Measurements from ENCODE around the gene FEM1A. TPM values are rescaled to one million over a fixed set of nuclear protein-coding genes. Genes with fewer than 3 reads are reported as not detected.
"Not testable (repeated sequence)": the region's sequence is repeated elsewhere in the genome, so short reads cannot be mapped to it uniquely, and the experiment has no call there.

Gene FEM1A
- total RNA-seq, 1 donor from 2014 or later = 16.2 TPM

DNA sequence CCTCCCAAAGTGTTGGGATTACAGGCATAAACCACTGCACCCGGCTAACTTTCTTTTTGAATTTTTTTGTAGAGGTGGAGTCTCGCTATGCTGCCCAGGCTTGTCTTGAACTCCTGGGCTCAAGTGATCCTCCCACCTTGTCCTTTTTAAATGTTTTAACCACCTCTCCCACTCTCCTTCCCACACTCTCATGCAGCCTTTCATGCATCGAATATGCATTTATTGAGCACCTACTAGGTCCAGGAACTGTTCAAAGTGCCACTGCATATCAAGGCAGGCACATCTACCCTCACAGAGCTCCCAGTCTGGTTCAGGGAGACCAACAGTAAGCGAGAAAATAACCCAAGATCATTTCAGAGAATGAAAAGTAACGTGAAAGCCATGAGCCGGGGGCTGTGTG is 38.8 kb downstream of the FEM1A start:
- Histone ChIP-seq H3K4me1 (peaks cover 21% of the 10 kb centered on the region), H3K4me3 (peak overlapping the region; percentile 84 to 89), H3K9me3 (no peaks in the 10 kb centered on the region), H3K36me3 (no peaks in the 10 kb centered on the region), H3K27ac (peak overlapping the region; percentile 96), H3K27me3 (no peaks in the 10 kb centered on the region)
- DNase-seq (ENCODE audit: extremely low spot score in 2 of 2) = no peak
- intact Hi-C loops (cut with DNase I) = no loop called here
- TF ChIP-seq POLR2AphosphoS5 (IDR thresholded peaks at IDR 0.05; ENCODE audit: insufficient read depth in 1 of 2, low read depth in 1 of 2) = no peak
- TF ChIP-seq, protein P1, sequence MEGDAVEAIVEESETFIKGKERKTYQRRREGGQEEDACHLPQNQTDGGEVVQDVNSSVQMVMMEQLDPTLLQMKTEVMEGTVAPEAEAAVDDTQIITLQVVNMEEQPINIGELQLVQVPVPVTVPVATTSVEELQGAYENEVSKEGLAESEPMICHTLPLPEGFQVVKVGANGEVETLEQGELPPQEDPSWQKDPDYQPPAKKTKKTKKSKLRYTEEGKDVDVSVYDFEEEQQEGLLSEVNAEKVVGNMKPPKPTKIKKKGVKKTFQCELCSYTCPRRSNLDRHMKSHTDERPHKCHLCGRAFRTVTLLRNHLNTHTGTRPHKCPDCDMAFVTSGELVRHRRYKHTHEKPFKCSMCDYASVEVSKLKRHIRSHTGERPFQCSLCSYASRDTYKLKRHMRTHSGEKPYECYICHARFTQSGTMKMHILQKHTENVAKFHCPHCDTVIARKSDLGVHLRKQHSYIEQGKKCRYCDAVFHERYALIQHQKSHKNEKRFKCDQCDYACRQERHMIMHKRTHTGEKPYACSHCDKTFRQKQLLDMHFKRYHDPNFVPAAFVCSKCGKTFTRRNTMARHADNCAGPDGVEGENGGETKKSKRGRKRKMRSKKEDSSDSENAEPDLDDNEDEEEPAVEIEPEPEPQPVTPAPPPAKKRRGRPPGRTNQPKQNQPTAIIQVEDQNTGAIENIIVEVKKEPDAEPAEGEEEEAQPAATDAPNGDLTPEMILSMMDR (IDR thresholded peaks at IDR 0.05) = no peak
- TF ChIP-seq POLR2A (IDR thresholded peaks at IDR 0.05) = no peak

DNA sequence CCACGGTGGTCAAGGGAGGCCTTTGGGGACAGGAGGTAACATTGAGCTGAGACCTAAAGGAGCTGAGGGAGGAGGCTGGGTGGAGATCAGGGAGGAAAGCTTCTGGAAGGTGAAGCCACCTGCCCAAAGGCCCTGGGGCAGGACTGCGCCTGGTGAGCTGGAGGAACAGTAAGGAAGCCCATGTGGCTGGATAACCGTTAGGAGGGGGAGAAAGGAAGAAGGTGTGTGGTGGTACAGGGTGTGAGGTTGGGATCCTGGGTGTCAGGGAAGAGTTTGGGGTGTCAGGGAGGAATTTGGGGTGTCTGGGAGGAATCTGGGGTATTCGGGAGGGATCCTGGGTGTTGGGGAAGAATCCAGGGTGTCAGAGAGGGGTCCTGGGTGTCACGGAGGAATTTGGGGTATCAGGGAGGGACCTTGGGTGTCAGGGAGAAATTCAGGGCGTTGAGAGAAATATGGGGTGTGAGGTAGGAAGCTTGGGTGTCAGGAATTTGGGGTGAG is 39.3 kb downstream of the FEM1A start:
- intact Hi-C loops (cut with DNase I) = no loop called here
- TF ChIP-seq, protein P1 (IDR thresholded peaks at IDR 0.05) = no peak
- TF ChIP-seq POLR2A (IDR thresholded peaks at IDR 0.05) = no peak
- TF ChIP-seq POLR2AphosphoS5 (IDR thresholded peaks at IDR 0.05; ENCODE audit: insufficient read depth in 1 of 2, low read depth in 1 of 2) = no peak

DNA sequence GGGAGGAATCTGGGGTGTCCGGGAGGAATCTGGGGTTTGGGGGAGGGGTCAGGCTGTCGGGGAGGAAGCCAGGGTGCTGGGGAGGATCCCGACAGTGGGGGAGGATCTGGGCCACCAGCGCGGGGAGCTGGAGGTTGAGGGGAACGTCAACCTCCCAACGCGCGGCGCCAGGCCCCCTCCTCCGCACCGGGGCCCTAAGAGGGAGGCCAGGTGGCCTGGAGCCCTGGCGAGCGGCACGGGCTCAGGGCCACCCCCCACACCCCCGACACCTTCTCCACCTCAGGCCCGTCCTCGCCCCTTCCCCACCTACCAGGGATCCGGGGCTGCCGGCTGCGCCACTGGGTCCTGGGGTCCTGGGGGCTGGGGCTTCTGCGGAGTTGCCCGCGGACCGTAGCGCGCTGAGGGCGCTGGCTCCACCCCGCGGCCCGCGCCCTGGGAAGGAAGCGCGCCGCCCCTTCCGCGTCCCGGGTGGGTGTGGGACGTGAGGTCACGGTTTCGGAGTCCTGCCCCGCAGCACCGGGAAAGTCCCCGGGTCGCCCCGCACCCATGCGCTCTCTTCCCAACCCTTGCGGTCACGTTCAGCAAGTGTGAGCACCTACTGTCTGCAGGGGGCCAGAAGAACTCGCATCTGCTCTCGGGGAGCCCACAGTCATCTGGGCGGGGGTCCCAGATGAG is 39.9 kb downstream of the FEM1A start, which contains the start of gene TICAM1:
TSS of gene TICAM1 (minus strand) at position 409 of the 675 bp plus-strand sequence. CDS start 13,335 bp downstream, outside the sequence.
- no peaks in the 10 kb centered on the region for H3K9me3 ChIP-seq
- DNase-seq (ENCODE audit: extremely low spot score in 2 of 2) = no peak
- no peaks in the 10 kb centered on the region for H3K36me3 ChIP-seq
- intact Hi-C loops (cut with DNase I) = no loop called here
- TF ChIP-seq, protein P1 (IDR thresholded peaks at IDR 0.05) = no peak
- TF ChIP-seq POLR2AphosphoS5 (IDR thresholded peaks at IDR 0.05; ENCODE audit: insufficient read depth in 1 of 2, low read depth in 1 of 2) = peak; percentile 52 to 90
- peak in 1 of 2 donors; percentile 62 for TF ChIP-seq POLR2A (IDR thresholded peaks at IDR 0.05)
- peak within 1 kb of the TSS; percentile 96 for H3K27ac ChIP-seq
- peaks cover 21% of the 10 kb centered on the region for H3K4me1 ChIP-seq
- no peaks in the 10 kb centered on the region for H3K27me3 ChIP-seq
- peak within 1 kb of the TSS; percentile 84 to 89 for H3K4me3 ChIP-seq

More for the DNA sequence above, 39.3 kb downstream of the FEM1A start:
- peak overlapping the region; percentile 84 to 89 for H3K4me3 ChIP-seq
- no peak for DNase-seq (ENCODE audit: extremely low spot score in 2 of 2)
- H3K9me3 ChIP-seq = no peaks in the 10 kb centered on the region
- H3K27me3 ChIP-seq = no peaks in the 10 kb centered on the region
- H3K27ac ChIP-seq = peak overlapping the region; percentile 96
- H3K4me1 ChIP-seq = peaks cover 21% of the 10 kb centered on the region
- H3K36me3 ChIP-seq = no peaks in the 10 kb centered on the region

DNA sequence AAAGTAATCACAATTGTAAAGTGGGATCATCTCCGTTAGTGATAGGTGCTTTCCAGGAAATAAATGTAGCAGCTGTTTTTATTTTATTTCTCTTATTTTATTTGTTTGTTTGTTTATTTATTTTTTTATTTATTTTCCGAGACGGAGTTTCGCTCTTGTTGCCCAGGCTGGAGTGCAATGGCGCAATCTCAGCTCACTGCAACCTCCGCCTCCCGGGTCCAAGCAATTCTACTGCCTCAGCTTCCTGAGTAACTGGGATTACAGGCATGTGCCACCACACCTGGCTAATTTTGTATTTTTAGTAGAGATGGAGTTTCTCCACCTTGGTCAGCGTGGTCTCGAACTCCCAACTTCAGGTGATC is 40.4 kb downstream of the FEM1A start:
- DNase-seq (ENCODE audit: extremely low spot score in 2 of 2); H3K9me3 ChIP-seq; H3K36me3 ChIP-seq; intact Hi-C loops (cut with DNase I); H3K27me3 ChIP-seq: not testable (repeated sequence)
- H3K4me3 ChIP-seq = peak overlapping the region; percentile 84 to 89
- H3K4me1 ChIP-seq = peaks cover 21% of the 10 kb centered on the region
- H3K27ac ChIP-seq = peak overlapping the region; percentile 96

DNA sequence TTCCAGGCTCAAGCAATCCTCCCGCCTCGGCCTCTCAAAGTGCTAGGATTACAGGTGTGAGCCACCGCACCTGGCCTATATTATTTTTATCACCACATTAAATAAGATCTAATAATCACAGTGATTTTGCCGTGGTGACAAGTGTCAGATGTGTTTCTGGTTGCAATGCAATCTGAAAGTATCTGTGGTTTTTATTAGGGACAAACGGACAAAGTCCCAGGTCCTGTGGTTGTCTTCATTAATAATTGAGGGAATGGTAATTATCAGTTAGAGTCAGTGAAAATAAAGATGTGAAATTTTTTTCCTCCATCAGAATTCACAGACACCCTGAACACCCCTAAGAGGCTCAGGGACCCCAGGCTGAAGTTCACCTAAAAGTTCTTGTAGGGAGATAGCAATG is 41.2 kb downstream of the FEM1A start:
- Histone ChIP-seq H3K4me1 (peaks cover 21% of the 10 kb centered on the region), H3K27ac (no peak overlapping the region), H3K4me3 (no peak overlapping the region), H3K36me3 (peaks cover 0 to 4% of the 10 kb centered on the region in 2 donors), H3K27me3 (no peaks in the 10 kb centered on the region), H3K9me3 (no peaks in the 10 kb centered on the region)
- no peak for DNase-seq (ENCODE audit: extremely low spot score in 2 of 2)
- TF ChIP-seq POLR2A (IDR thresholded peaks at IDR 0.05) (no peak), POLR2AphosphoS5 (IDR thresholded peaks at IDR 0.05; ENCODE audit: insufficient read depth in 1 of 2, low read depth in 1 of 2) (no peak)
- TF ChIP-seq, protein P1 (IDR thresholded peaks at IDR 0.05) = no peak
- intact Hi-C loops (cut with DNase I) = no loop called here
